Measurements from ENCODE around the gene FOXN3.
A peak's percentile ranks its signal among the peaks of the same experiment; 100 is the strongest.

Gene FOXN3

GRCh38 chr14:89352976-89353765, 63.9 kb downstream of the FOXN3 start:
- no peak for DNase-seq (ENCODE audit: insufficient read length)
- TF ChIP-seq POLR2A (IDR thresholded peaks at IDR 0.05; ENCODE audit: low read depth, low read length) (no peak), TAF1 (IDR thresholded peaks at IDR 0.05; ENCODE audit: borderline replicate concordance, low read depth, low read length) (no peak), POLR2AphosphoS5 (IDR thresholded peaks at IDR 0.05; ENCODE audit: low read depth, low read length) (no peak)
- peak; percentile 68 for FAIRE-seq

DNA sequence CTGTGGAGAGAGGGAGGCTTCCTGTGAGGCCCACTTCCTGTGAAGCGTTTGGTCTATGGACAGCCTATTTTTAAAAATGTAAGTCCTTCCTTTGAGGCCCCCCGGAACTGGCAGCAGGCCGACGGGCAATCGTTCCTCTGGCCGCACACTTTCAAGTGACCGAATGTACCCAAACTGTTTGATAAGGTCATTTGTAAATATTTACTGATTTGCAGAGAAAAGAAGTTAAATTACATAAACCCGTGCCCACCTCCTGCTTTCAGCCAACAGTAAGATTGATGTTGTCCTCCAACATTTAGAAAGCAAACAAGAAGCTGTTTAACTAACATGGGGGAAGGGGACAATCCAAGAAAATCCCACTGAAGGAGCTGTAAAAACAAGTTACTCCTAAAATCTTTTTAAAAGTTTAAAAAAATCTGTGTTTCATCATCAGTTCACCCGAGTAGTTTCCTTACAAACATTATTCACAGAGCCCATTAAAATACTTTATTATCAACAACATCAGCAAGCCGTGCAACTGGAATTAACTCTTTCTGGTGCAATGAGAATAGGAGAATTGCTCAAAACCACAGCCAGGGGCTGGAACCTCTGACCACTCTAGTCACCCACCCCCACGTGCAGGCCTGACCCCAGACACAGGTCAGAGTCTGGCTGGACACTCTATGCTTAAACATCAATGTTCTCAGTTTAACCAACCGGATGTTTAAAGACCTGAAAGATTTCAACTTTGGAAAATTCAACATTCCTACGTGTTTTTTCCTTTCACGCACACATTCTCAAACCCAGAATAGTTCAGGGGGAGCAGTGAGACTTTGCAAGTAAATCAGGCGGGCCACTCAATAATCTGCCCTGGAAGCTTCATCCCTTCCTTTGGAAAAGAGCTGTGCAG, 65.3 kb downstream of the FOXN3 start:
- TF ChIP-seq TAF1 (IDR thresholded peaks at IDR 0.05; ENCODE audit: borderline replicate concordance, low read depth, low read length): no peak
- no peak for TF ChIP-seq POLR2AphosphoS5 (IDR thresholded peaks at IDR 0.05; ENCODE audit: low read depth, low read length)
- TF ChIP-seq POLR2A (IDR thresholded peaks at IDR 0.05; ENCODE audit: low read depth, low read length): peak; percentile 39; the same call in 1 of the 2 replicates
- peak; percentile 40 for FAIRE-seq
- peak; percentile 41 for DNase-seq (ENCODE audit: insufficient read length)

- TF ChIP-seq TAF1 (IDR thresholded peaks at IDR 0.05; ENCODE audit: borderline replicate concordance, low read depth, low read length) (no peak), POLR2AphosphoS5 (IDR thresholded peaks at IDR 0.05; ENCODE audit: low read depth, low read length) (no peak), POLR2A (IDR thresholded peaks at IDR 0.05; ENCODE audit: low read depth, low read length) (no peak)
- peak; percentile 5 for FAIRE-seq
- DNase-seq (ENCODE audit: insufficient read length): no peak
Observed at GRCh38 chr14:89351221-89351515, 65.9 kb downstream of the FOXN3 start.

GRCh38 chr14:89350152-89350551, 66.9 kb downstream of the FOXN3 start:
- TF ChIP-seq TAF1 (IDR thresholded peaks at IDR 0.05; ENCODE audit: borderline replicate concordance, low read depth, low read length) (no peak), POLR2A (IDR thresholded peaks at IDR 0.05; ENCODE audit: low read depth, low read length) (no peak), POLR2AphosphoS5 (IDR thresholded peaks at IDR 0.05; ENCODE audit: low read depth, low read length) (no peak)
- DNase-seq (ENCODE audit: insufficient read length) (no peak), FAIRE-seq (no peak)

DNA sequence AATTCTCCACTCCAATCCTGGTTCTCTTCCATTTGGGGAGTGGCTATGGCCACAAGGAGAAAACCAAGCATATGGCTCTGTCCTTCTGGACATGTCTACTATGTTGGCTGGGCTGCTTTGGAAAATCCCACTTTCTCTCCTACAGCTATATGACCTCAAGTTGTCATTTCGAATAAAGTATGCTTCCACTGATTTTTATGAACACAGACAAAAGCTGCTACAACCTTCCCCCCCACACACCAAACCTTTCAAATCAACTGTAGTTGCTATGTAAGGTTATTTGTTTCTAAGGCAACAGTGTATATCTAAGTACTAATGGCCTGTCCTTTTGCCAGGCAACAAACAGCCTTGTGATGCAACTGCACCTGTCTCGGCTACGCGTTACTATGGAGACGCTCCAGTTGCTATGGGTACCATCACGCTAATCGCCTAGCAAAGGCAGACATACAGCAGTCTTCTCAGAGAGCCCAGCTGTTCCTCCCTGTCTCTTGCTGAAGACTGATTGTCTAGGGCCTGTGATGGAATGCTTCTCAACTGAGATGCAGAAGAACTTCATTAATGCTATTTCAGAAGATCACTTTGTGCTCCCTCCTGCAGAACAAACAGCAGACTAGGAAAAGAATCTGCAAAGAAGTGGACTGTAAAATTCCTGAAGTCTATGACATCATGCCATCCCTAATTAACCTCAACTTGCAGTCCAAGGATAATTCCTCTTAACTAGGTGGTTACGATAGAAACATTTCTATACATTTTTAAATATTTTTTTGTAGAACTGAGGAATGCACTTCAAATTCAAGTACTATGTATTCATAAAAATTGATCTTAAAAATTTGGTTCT, 67.6 kb downstream of the FOXN3 start:
- DNase-seq (ENCODE audit: insufficient read length): no peak
- FAIRE-seq: no peak
- TF ChIP-seq POLR2AphosphoS5 (IDR thresholded peaks at IDR 0.05; ENCODE audit: low read depth, low read length) (no peak), TAF1 (IDR thresholded peaks at IDR 0.05; ENCODE audit: borderline replicate concordance, low read depth, low read length) (no peak), POLR2A (IDR thresholded peaks at IDR 0.05; ENCODE audit: low read depth, low read length) (no peak)

DNA sequence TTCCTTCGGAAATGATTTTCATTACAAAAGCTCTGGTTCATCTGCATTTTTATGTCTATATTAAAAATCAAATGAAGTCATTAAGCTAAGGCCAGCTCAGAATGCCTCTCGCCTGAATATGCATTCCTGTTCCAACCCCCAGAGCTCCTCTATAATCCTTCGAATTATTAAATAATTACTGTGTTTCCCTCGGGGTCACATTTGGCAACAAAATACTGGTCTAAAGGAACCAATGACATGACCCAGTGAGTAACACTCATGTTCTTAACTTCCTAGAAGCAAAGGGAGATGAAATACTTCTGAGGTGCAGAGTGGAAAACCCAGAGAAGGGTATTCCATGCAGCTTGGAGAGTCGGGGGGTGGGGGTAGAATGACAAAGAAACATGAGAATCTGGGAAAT, 68.3 kb downstream of the FOXN3 start:
- FAIRE-seq (no peak), DNase-seq (ENCODE audit: insufficient read length) (no peak)

GRCh38 chr14:89347885-89348284, 69.1 kb downstream of the FOXN3 start:
- FAIRE-seq: no peak
- DNase-seq (ENCODE audit: insufficient read length): no peak
- TF ChIP-seq TAF1 (IDR thresholded peaks at IDR 0.05; ENCODE audit: borderline replicate concordance, low read depth, low read length) (no peak), POLR2AphosphoS5 (IDR thresholded peaks at IDR 0.05; ENCODE audit: low read depth, low read length) (no peak), POLR2A (IDR thresholded peaks at IDR 0.05; ENCODE audit: low read depth, low read length) (no peak)

More for the DNA sequence above, 68.3 kb downstream of the FOXN3 start:
- TF ChIP-seq POLR2AphosphoS5 (IDR thresholded peaks at IDR 0.05; ENCODE audit: low read depth, low read length) (no peak), TAF1 (IDR thresholded peaks at IDR 0.05; ENCODE audit: borderline replicate concordance, low read depth, low read length) (no peak), POLR2A (IDR thresholded peaks at IDR 0.05; ENCODE audit: low read depth, low read length) (no peak)

GRCh38 chr14:89344920-89345254, 72.1 kb downstream of the FOXN3 start:
- FAIRE-seq (no peak), DNase-seq (ENCODE audit: insufficient read length) (no peak)
- no peak for TF ChIP-seq TAF1 (IDR thresholded peaks at IDR 0.05; ENCODE audit: borderline replicate concordance, low read depth, low read length)
- TF ChIP-seq POLR2AphosphoS5 (IDR thresholded peaks at IDR 0.05; ENCODE audit: low read depth, low read length): no peak
- no peak for TF ChIP-seq POLR2A (IDR thresholded peaks at IDR 0.05; ENCODE audit: low read depth, low read length)

- FAIRE-seq (no peak), DNase-seq (ENCODE audit: insufficient read length) (no peak)
- no peak for TF ChIP-seq POLR2AphosphoS5 (IDR thresholded peaks at IDR 0.05; ENCODE audit: low read depth, low read length)
- no peak for TF ChIP-seq POLR2A (IDR thresholded peaks at IDR 0.05; ENCODE audit: low read depth, low read length)
- no peak for TF ChIP-seq TAF1 (IDR thresholded peaks at IDR 0.05; ENCODE audit: borderline replicate concordance, low read depth, low read length)
Observed at GRCh38 chr14:89343356-89343755, 73.7 kb downstream of the FOXN3 start.

DNA sequence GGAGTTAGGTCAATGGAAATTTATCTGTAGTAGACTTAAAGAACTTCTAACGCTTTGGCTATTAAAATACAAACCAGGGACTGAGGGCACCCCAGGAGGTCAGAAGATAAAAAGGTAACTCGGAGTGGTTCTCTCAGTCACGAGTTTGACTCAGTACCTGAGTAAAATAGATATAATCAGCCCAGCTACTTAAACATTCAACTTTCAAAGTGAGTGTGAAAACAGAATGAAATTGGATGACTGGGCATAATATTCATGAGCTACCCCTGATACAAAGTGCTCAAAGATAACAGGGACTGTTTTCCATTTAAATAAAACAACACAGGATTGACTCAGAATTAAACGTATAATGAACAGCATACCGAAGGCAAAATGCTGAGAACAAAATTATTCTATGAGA, 75.0 kb downstream of the FOXN3 start:
- no peak for TF ChIP-seq TAF1 (IDR thresholded peaks at IDR 0.05; ENCODE audit: borderline replicate concordance, low read depth, low read length)
- no peak for TF ChIP-seq POLR2A (IDR thresholded peaks at IDR 0.05; ENCODE audit: low read depth, low read length)
- TF ChIP-seq POLR2AphosphoS5 (IDR thresholded peaks at IDR 0.05; ENCODE audit: low read depth, low read length): no peak
- FAIRE-seq (no peak), DNase-seq (ENCODE audit: insufficient read length) (no peak)

All from GM12892 (cell line).